GM12891 (cell line): Measurements from ENCODE around the gene ADGRL1.

Source experiments
- POLR2A ChIP-seq: IDR thresholded peaks from 2 replicates; pipeline ENCODE4 v1.6.1; 2011; ENCODE audit warnings: low read depth, low read length, control low read depth
- TAF1 ChIP-seq: IDR thresholded peaks from 2 replicates; pipeline ENCODE4 v1.6.1; 2011; ENCODE audit warnings: low read depth, low read length, control low read depth

GRCh38 chr19:14111486-14111885 lies 94.5 kb downstream of the ADGRL1 start:
- no peak for TF ChIP-seq POLR2A
- no peak for TF ChIP-seq TAF1
